Ovary (tissue), 9 donors: ENCODE results near the gene STEAP3. TPM values are rescaled to one million over a fixed set of nuclear protein-coding genes. Genes with fewer than 3 reads are reported as not detected.

ENCODE experiments used
- DNase-seq, 5 donors: peaks; one replicate each; pipeline ENCODE4 v3.0.0-alpha.2; 2019 to 2020
- H3K27ac ChIP-seq, 2 donors: fragments of 200-600 bp; one replicate each; pipeline versions ENCODE4 v1.5.1 to v1.8.0; 2019 to 2022
- H3K27me3 ChIP-seq: fragments of 200-600 bp; one replicate; pipeline ENCODE4 v1.8.0; 2022
- H3K36me3 ChIP-seq: fragments of 200-600 bp; sonication (generic); one replicate; pipeline ENCODE4 v1.5.1; 2019
- H3K4me1 ChIP-seq: one replicate; pipeline ENCODE4 v1.8.1; 2013; ENCODE audit warnings: mild to moderate bottlenecking, moderate library complexity; ENCODE audit not compliant: insufficient read depth
- H3K4me3 ChIP-seq: fragments of 200-600 bp; sonication (generic); one replicate; pipeline ENCODE4 v1.5.1; 2017
- H3K9me3 ChIP-seq, 2 donors: fragments of 200-600 bp in 1 of 2; sonication (generic) in 1 of 2; one replicate each; pipeline versions ENCODE4 v1.5.1 to v1.8.1; 2013 to 2019; ENCODE audit warnings: mild to moderate bottlenecking in 1 of 2, moderate library complexity in 1 of 2
- CTCF ChIP-seq, 3 donors: fragments of 450-650 bp in 2 of 3; fragments of 200-600 bp in 1 of 3; IDR thresholded peaks; one replicate each; pipeline versions ENCODE4 v1.5.1 to v1.8.0; 2016 to 2022; ENCODE audit warnings: antibody characterized with exemption in 3 of 3, mild to moderate bottlenecking in 1 of 3
- EP300 ChIP-seq: sonication (generic); formaldehyde crosslinking; IDR thresholded peaks from one replicate; pipeline ENCODE4 v1.6.1; 2017; ENCODE audit warnings: antibody characterized with exemption
- POLR2A ChIP-seq: fragments of 450-650 bp; IDR thresholded peaks from one replicate; pipeline ENCODE4 v1.6.1; 2017; ENCODE audit warnings: antibody characterized with exemption, mild to moderate bottlenecking, moderate library complexity
- WGBS, 3 donors: extraction: QIAGEN DNeasy Blood & Tissue Kit in 1 of 3; methylation state at CpG; one replicate each; pipeline versions ENCODE4 v1.1.5 to v1.1.7; 2013 to 2017; 5-methylcytosine and 5-hydroxymethylcytosine counted together
- intact Hi-C, 4 donors: fragments of 100-400 bp; cut with DNase I; formaldehyde crosslinking; loops; one replicate each; pipeline versions ENCODE4 v1.11.0 to v1.15.1; 2022 to 2023
- polyA plus RNA-seq, 2 donors: library from polyadenylated mRNA; stranded (reverse); fragments of 200-250 nt in 1 of 2; fragments of 350-450 nt in 1 of 2; fragmentation: Illumina TruSeq in 1 of 2; extraction: RNeasy Lipid Tissue Mini Kit (QIAGEN cat#74804) in 1 of 2; gene quantifications; one replicate each; pipeline ENCODE4 v1.2.3, GENCODE V29; 2013 to 2014
- total RNA-seq, 7 donors: library from RNA; depleted of rRNA in 2 of 7; stranded (reverse); fragments of >200 nt in 2 of 7; fragmentation: NEBNext Ultra II Directional in 3 of 7; extraction: Animal tissue kit (Norgen Biotek cat#: 25700) in 3 of 7; gene quantifications; one replicate each; pipeline versions ENCODE4 v1.1.0 to v1.2.4, GENCODE V29; 2016 to 2023
- donor health status: DM: no; HTN: no; CAD: no; lungs with moderate emphysema.
- donor health status: DM: no; HTN: no; CAD: no.
- donor health status: Bipolar disorder and iron deficiency.
- donor health status: DM: yes; HTN: yes; CAD: no.
- donor health status: DM: no; HTN: no; CAD: no.
- donor health status: DM: yes; HTN: yes; CAD: no.

The STEAP3 gene
- total and polyA plus RNA-seq, 9 donors, result 2.3 to 13.3 (median 5.8) TPM

- Histone ChIP-seq H3K27ac (no peak overlapping the region), H3K36me3 (no peaks in the 10 kb centered on the region), H3K27me3 (no peaks in the 10 kb centered on the region), H3K9me3 (no peaks in the 10 kb centered on the region), H3K4me3 (no peak overlapping the region), H3K4me1 (no peaks in the 10 kb centered on the region)
- 96 to 97% (median 96%) methylated on average over 3 of the region's 3 CpGs for WGBS, 3 donors
- peak in 1 of 5 donors; percentile 7 for DNase-seq
- TF ChIP-seq POLR2A (no peak), CTCF (IDR thresholded peaks at IDR 0.05) (no peak), EP300 (no peak)
- intact Hi-C loops, result no loop called here
Measured at GRCh38 chr2:119245841-119246230, 22.2 kb downstream of the STEAP3 start.

GRCh38 chr2:119246884-119247843 lies 23.5 kb downstream of the STEAP3 start:
- Histone ChIP-seq H3K36me3 (no peaks in the 10 kb centered on the region), H3K27me3 (no peaks in the 10 kb centered on the region), H3K9me3 (no peaks in the 10 kb centered on the region), H3K4me3 (no peak overlapping the region), H3K27ac (no peak overlapping the region), H3K4me1 (no peaks in the 10 kb centered on the region)
- DNase-seq, result peak in 1 of 5 donors; percentile 21
- 87 to 94% (median 93%) methylated on average over 24 of the region's 24 CpGs for WGBS, 3 donors
- no peak for TF ChIP-seq EP300
- intact Hi-C loops, result no loop called here

- intact Hi-C loops, result no loop called here
- Histone ChIP-seq H3K27me3 (no peaks in the 10 kb centered on the region), H3K36me3 (no peaks in the 10 kb centered on the region), H3K9me3 (no peaks in the 10 kb centered on the region), H3K4me3 (no peak overlapping the region), H3K27ac (no peak overlapping the region), H3K4me1 (no peaks in the 10 kb centered on the region)
- peak in 2 of 5 donors; percentile 13 to 21 for DNase-seq
- 93 to 96% (median 94%) methylated on average over 29 of the region's 29 CpGs for WGBS, 3 donors
- no peak for TF ChIP-seq EP300
- TF ChIP-seq POLR2A, result no peak
- no peak for TF ChIP-seq CTCF (IDR thresholded peaks at IDR 0.05)
Measured at GRCh38 chr2:119247844-119248271, 24.2 kb downstream of the STEAP3 start.

- TF ChIP-seq POLR2A (no peak), CTCF (IDR thresholded peaks at IDR 0.05) (no peak), EP300 (no peak)
- Histone ChIP-seq H3K4me3 (no peak overlapping the region), H3K9me3 (no peaks in the 10 kb centered on the region), H3K36me3 (no peaks in the 10 kb centered on the region), H3K4me1 (no peaks in the 10 kb centered on the region), H3K27me3 (no peaks in the 10 kb centered on the region), H3K27ac (no peak overlapping the region)
- 48 to 68% (median 49%) methylated on average over 7 of the region's 7 CpGs for WGBS, 3 donors
- intact Hi-C loops, result no loop called here
- peak in 2 of 5 donors; percentile 15 to 31 for DNase-seq
Measured at GRCh38 chr2:119248311-119248710, 24.7 kb downstream of the STEAP3 start.

- WGBS, 3 donors, result 89 to 95% (median 93%) methylated on average over 5 of the region's 5 CpGs
- TF ChIP-seq POLR2A, result no peak
- TF ChIP-seq CTCF (IDR thresholded peaks at IDR 0.05), result no peak
- no peak for TF ChIP-seq EP300
- no peaks in the 10 kb centered on the region for H3K4me1 ChIP-seq
- H3K36me3 ChIP-seq, result no peaks in the 10 kb centered on the region
- H3K9me3 ChIP-seq, result no peaks in the 10 kb centered on the region
- intact Hi-C loops, result no loop called here
- no peak overlapping the region for H3K4me3 ChIP-seq
- no peaks in the 10 kb centered on the region for H3K27me3 ChIP-seq
- no peak for DNase-seq
- H3K27ac ChIP-seq, result no peak overlapping the region
Measured at GRCh38 chr2:119248751-119249150, 25.1 kb downstream of the STEAP3 start.
